Kidney glomerular epithelial cell (primary cell): Measurements from ENCODE around the gene MAP10.

Source experiments
- DNase-seq: peaks from one replicate; lab custom pipeline; 2025; lab: John Stamatoyannopoulos, UW

Gene MAP10

GRCh38 chr1:232856541-232856940 lies 51.3 kb downstream of the MAP10 start:
- no peak for DNase-seq
